Measurements from ENCODE around the gene PEAK1.

Gene PEAK1

DNA sequence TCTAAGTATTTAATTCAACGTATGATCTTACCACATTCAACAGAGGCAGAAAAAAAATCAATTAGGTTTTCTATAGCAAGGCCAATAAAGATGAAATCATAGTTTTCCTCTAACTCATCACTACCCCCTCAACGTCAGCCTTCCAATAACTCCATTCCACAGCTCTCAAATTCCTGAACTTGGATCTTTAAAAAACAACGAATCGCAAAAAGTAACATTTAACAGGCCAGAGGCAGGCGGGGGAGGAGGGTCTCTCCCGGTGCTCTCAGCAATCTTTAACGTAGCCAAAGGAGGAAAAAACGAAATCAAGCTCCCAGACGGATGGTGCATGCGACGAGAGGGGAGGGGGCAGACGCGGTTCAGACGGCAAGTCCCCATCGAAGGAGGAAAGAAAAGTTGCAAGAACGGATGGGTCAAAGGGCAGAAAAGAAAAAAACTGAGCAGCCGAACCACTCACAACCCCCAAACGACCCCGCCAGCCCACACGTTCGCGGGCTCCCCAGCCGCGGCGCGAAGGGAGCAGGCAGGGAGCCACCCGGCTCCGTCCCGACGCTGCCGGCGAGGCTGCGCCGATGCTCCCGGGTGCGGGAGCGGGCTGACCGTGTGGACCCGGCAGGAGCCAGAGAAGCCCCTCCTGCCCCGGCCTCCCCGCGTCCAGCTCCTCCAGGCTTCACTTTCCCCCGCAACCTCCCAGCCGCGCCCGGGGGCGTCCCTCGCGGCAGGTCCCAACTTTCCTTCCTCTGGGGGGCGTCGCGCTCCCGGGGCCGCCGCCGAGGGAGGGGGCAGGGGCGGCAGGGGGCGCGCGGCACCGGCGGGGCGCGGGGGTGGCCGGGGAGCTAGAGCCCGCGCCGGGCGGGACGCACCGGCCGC, 703 bp downstream of the PEAK1 start (continued):
- TF ChIP-seq, protein P1, sequence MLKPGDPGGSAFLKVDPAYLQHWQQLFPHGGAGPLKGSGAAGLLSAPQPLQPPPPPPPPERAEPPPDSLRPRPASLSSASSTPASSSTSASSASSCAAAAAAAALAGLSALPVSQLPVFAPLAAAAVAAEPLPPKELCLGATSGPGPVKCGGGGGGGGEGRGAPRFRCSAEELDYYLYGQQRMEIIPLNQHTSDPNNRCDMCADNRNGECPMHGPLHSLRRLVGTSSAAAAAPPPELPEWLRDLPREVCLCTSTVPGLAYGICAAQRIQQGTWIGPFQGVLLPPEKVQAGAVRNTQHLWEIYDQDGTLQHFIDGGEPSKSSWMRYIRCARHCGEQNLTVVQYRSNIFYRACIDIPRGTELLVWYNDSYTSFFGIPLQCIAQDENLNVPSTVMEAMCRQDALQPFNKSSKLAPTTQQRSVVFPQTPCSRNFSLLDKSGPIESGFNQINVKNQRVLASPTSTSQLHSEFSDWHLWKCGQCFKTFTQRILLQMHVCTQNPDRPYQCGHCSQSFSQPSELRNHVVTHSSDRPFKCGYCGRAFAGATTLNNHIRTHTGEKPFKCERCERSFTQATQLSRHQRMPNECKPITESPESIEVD (tag by site-specific recombination; IDR thresholded peaks at IDR 0.05) = peak; percentile 69; the same call in 1 of the 2 replicates
- TF ChIP-seq HOXD13 (CRISPR knock-in tag; IDR thresholded peaks at IDR 0.05; ENCODE audit: borderline replicate concordance) = no peak
- no peak for TF ChIP-seq ZNF37A (tag by site-specific recombination; IDR thresholded peaks at IDR 0.05)
- no peak for TF ChIP-seq ZNF677 (tag by site-specific recombination; IDR thresholded peaks at IDR 0.05)
- no peak for TF ChIP-seq ZNF555 (tag by site-specific recombination; conservative IDR thresholded peaks at IDR 0.05)
- TF ChIP-seq ZNF324 (tag by site-specific recombination; IDR thresholded peaks at IDR 0.05) = no peak
- no peak for TF ChIP-seq ZBTB8A (tag by site-specific recombination; IDR thresholded peaks at IDR 0.05)
- no peak for TF ChIP-seq ZNF155 (tag by site-specific recombination; IDR thresholded peaks at IDR 0.05)
- TF ChIP-seq ZXDB (tag by site-specific recombination; IDR thresholded peaks at IDR 0.05) = 0 out of 2 replicates have a peak, but pooled peaks have one; percentile 4
- 0 out of 2 replicates have a peak, but pooled peaks have one; percentile 32 for TF ChIP-seq KLF16 (tag by site-specific recombination; IDR thresholded peaks at IDR 0.05)
- no peak for TF ChIP-seq ZNF366 (tag by site-specific recombination; conservative IDR thresholded peaks at IDR 0.05)
- no peak for TF ChIP-seq ZNF175 (tag by site-specific recombination; IDR thresholded peaks at IDR 0.05)
- TF ChIP-seq ZNF112 (tag by site-specific recombination; IDR thresholded peaks at IDR 0.05) = no peak
- TF ChIP-seq ZBTB17 (tag by site-specific recombination; IDR thresholded peaks at IDR 0.05) = peak; percentile 60
- TF ChIP-seq, protein P2, sequence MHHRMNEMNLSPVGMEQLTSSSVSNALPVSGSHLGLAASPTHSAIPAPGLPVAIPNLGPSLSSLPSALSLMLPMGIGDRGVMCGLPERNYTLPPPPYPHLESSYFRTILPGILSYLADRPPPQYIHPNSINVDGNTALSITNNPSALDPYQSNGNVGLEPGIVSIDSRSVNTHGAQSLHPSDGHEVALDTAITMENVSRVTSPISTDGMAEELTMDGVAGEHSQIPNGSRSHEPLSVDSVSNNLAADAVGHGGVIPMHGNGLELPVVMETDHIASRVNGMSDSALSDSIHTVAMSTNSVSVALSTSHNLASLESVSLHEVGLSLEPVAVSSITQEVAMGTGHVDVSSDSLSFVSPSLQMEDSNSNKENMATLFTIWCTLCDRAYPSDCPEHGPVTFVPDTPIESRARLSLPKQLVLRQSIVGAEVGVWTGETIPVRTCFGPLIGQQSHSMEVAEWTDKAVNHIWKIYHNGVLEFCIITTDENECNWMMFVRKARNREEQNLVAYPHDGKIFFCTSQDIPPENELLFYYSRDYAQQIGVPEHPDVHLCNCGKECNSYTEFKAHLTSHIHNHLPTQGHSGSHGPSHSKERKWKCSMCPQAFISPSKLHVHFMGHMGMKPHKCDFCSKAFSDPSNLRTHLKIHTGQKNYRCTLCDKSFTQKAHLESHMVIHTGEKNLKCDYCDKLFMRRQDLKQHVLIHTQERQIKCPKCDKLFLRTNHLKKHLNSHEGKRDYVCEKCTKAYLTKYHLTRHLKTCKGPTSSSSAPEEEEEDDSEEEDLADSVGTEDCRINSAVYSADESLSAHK (tag by site-specific recombination; IDR thresholded peaks at IDR 0.05) = no peak
- TF ChIP-seq SALL2 (tag by site-specific recombination; IDR thresholded peaks at IDR 0.05; ENCODE audit: borderline replicate concordance) = no peak
- 0 out of 2 replicates have a peak, but pooled peaks have one; percentile 52 for TF ChIP-seq ZBTB7A (tag by site-specific recombination; IDR thresholded peaks at IDR 0.05; ENCODE audit: low read depth)
- no peak for TF ChIP-seq FEZF1 (tag by site-specific recombination; IDR thresholded peaks at IDR 0.05)
- no peak for TF ChIP-seq ZNF701 (tag by site-specific recombination; IDR thresholded peaks at IDR 0.05)
- no peak for TF ChIP-seq TRIM28 (IDR thresholded peaks at IDR 0.05; ENCODE audit: borderline replicate concordance, low read length)
- TF ChIP-seq ZNF223 (tag by site-specific recombination; IDR thresholded peaks at IDR 0.05) = no peak
- TF ChIP-seq ZNF660 (tag by site-specific recombination; IDR thresholded peaks at IDR 0.05) = no peak
- TF ChIP-seq YY2 (tag by site-specific recombination; IDR thresholded peaks at IDR 0.05) = no peak
- TF ChIP-seq ZNF423 (tag by site-specific recombination; IDR thresholded peaks at IDR 0.05) = peak; percentile 20; the same call in 1 of the 2 replicates
- 0 out of 2 replicates have a peak, but pooled peaks have one; percentile 5 for TF ChIP-seq PRDM1 (tag by site-specific recombination; IDR thresholded peaks at IDR 0.05)
- TF ChIP-seq GLI2 (tag by site-specific recombination; IDR thresholded peaks at IDR 0.05; ENCODE audit: borderline replicate concordance, low read depth) = no peak
- no peak for TF ChIP-seq ZBTB48 (tag by site-specific recombination; IDR thresholded peaks at IDR 0.05)
- TF ChIP-seq, protein P3, sequence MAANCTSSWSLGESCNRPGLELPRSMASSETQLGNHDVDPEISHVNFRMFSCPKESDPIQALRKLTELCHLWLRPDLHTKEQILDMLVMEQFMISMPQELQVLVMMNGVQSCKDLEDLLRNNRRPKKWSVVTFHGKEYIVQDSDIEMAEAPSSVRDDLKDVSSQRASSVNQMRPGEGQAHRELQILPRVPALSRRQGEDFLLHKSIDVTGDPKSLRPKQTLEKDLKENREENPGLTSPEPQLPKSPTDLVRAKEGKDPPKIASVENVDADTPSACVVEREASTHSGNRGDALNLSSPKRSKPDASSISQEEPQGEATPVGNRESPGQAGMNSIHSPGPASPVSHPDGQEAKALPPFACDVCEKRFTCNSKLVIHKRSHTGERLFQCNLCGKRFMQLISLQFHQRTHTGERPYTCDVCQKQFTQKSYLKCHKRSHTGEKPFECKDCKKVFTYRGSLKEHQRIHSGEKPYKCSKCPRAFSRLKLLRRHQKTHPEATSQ (tag by site-specific recombination; IDR thresholded peaks at IDR 0.05) = no peak
- TF ChIP-seq, protein P4, sequence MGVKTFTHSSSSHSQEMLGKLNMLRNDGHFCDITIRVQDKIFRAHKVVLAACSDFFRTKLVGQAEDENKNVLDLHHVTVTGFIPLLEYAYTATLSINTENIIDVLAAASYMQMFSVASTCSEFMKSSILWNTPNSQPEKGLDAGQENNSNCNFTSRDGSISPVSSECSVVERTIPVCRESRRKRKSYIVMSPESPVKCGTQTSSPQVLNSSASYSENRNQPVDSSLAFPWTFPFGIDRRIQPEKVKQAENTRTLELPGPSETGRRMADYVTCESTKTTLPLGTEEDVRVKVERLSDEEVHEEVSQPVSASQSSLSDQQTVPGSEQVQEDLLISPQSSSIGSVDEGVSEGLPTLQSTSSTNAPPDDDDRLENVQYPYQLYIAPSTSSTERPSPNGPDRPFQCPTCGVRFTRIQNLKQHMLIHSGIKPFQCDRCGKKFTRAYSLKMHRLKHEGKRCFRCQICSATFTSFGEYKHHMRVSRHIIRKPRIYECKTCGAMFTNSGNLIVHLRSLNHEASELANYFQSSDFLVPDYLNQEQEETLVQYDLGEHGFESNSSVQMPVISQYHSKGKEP (tag by site-specific recombination; IDR thresholded peaks at IDR 0.05) = no peak
- TF ChIP-seq, protein P5, sequence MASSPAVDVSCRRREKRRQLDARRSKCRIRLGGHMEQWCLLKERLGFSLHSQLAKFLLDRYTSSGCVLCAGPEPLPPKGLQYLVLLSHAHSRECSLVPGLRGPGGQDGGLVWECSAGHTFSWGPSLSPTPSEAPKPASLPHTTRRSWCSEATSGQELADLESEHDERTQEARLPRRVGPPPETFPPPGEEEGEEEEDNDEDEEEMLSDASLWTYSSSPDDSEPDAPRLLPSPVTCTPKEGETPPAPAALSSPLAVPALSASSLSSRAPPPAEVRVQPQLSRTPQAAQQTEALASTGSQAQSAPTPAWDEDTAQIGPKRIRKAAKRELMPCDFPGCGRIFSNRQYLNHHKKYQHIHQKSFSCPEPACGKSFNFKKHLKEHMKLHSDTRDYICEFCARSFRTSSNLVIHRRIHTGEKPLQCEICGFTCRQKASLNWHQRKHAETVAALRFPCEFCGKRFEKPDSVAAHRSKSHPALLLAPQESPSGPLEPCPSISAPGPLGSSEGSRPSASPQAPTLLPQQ (tag by site-specific recombination; IDR thresholded peaks at IDR 0.05) = peak; percentile 12; the same call in 1 of the 2 replicates
- no peak for TF ChIP-seq SP2 (tag by site-specific recombination; IDR thresholded peaks at IDR 0.05)
- no peak for TF ChIP-seq SP7 (tag by site-specific recombination; IDR thresholded peaks at IDR 0.05)
- no peak for TF ChIP-seq ZNF146 (tag by site-specific recombination; IDR thresholded peaks at IDR 0.05)

Data from HEK293 (cell line).